K562 (cell line): Measurements from ENCODE around the gene NVL. TPM values are rescaled to one million over a fixed set of nuclear protein-coding genes. Genes with fewer than 3 reads are reported as not detected.

Experiments
- AFF4 ChIP-seq: sonication (generic); formaldehyde crosslinking; IDR thresholded peaks from 2 replicates; pipeline ENCODE4 v1.8.0; 2023; ENCODE audit warnings: mild to moderate bottlenecking, missing genetic modification reagents
- BCOR ChIP-seq: fragments of 450-650 bp; IDR thresholded peaks from 2 replicates; pipeline ENCODE4 v1.6.1; 2016
- BRCA1 ChIP-seq, 2 experiments: fragments of 450-650 bp in 1 of 2; sonication (generic) in 1 of 2; formaldehyde crosslinking in 1 of 2; IDR thresholded peaks; 2 replicates each; pipeline versions ENCODE4 v1.5.0 to v1.6.1; 2017 to 2020; ENCODE audit warnings: mild to moderate bottlenecking in 1 of 2, missing genetic modification reagents in 1 of 2
- CREM ChIP-seq: IDR thresholded peaks from 2 replicates; pipeline ENCODE4 v1.6.1; 2014; ENCODE audit warnings: antibody characterized with exemption, low read depth
- ETV1 ChIP-seq: fragments of 450-650 bp; conservative IDR thresholded peaks from 2 replicates; pipeline ENCODE4 v1.6.1; 2016; ENCODE audit warnings: missing genetic modification characterization, control low read depth, low read depth, missing compliant biosample characterization
- FOXK2 ChIP-seq, 2 experiments: fragments of 450-650 bp; IDR thresholded peaks in 1 of 2; conservative IDR thresholded peaks in 1 of 2; 2 replicates each; pipeline ENCODE4 v1.6.1; 2016; ENCODE audit warnings: low read depth in 2 of 2, mild to moderate bottlenecking in 1 of 2
- HDAC1 ChIP-seq, 2 experiments: fragments of 450-650 bp; IDR thresholded peaks; 2 replicates each; pipeline ENCODE4 v1.6.1; 2016 to 2017; ENCODE audit warnings: inconsistent platforms in 1 of 2, mild to moderate bottlenecking in 1 of 2, moderate library complexity in 1 of 2
- MAFF ChIP-seq: IDR thresholded peaks from 2 replicates; pipeline ENCODE4 v1.6.1; 2012; ENCODE audit warnings: low read length, improper control_type of control experiment
- RCOR1 ChIP-seq, 2 experiments: IDR thresholded peaks; 2 replicates each; pipeline ENCODE4 v1.6.1; 2012; ENCODE audit warnings: low read depth in 2 of 2, low read length in 2 of 2, borderline replicate concordance in 1 of 2, improper control_type of control experiment in 1 of 2
- USF2 ChIP-seq: sonication (generic); formaldehyde crosslinking; IDR thresholded peaks from 2 replicates; pipeline ENCODE4 v1.5.0; 2020; ENCODE audit warnings: missing genetic modification reagents
- ZNF318 ChIP-seq, 2 experiments: fragments of 450-650 bp; IDR thresholded peaks; 2 replicates each; pipeline ENCODE4 v1.6.1; 2016; ENCODE audit warnings: mild to moderate bottlenecking in 2 of 2, borderline replicate concordance in 1 of 2, low read depth in 1 of 2, moderate library complexity in 1 of 2
- ZNF589 ChIP-seq: fragments of 200-800 bp; sonication (Bioruptor generic); IDR thresholded peaks from 2 replicates; pipeline ENCODE4 v1.6.1; 2016; ENCODE audit warnings: low read depth, missing genetic modification characterization, missing compliant biosample characterization
- polyA plus RNA-seq, 8 experiments: library from polyadenylated mRNA; depleted of rRNA in 4 of 8; stranded (reverse) in 5 of 8; unstranded in 3 of 8; fragments of >200 nt; fragmentation: Nextera tagmentation in 2 of 8; fragmentation: Illumina TruSeq in 1 of 8; extraction: Ambion mirVana in 2 of 8; extraction: Trizol in 1 of 8; gene quantifications; 2 replicates each; pipeline versions ENCODE4 v1.2.1 to v1.2.3, GENCODE V29; 2011 to 2014; ENCODE audit warnings: inconsistent platforms in 1 of 8, missing spikeins in 1 of 8
- total RNA-seq, 7 experiments: library from RNA; depleted of rRNA in 6 of 7; stranded (reverse); fragments of >200 nt in 6 of 7; fragmentation: Illumina TruSeq in 2 of 7; extraction: Trizol in 2 of 7; gene quantifications; 2 replicates each; pipeline versions ENCODE4 v1.2.1 to v1.2.3, GENCODE V29; 2011 to 2021; ENCODE audit warnings: low replicate concordance in 1 of 7

NVL gene
- total and polyA plus RNA-seq, 9 of the 15 experiments (the other 6 are each of a cell fraction or from before 2014, with no cell fraction given), result 32.5 to 86.6 (median 62.9) TPM

GRCh38 chr1:224329842-224330753 lies at the start of gene NVL (continued):
- TF ChIP-seq ZNF318 (IDR thresholded peaks at IDR 0.05; ENCODE audit: borderline replicate concordance in 1 of 2, low read depth in 1 of 2) (0 out of 4 replicates have a peak, but pooled peaks of 1 of the 2 experiments have one; percentile 29), RCOR1 (IDR thresholded peaks at IDR 0.05; ENCODE audit: borderline replicate concordance in 1 of 2, low read depth in 2 of 2, low read length in 2 of 2) (peak in 1 of 2 experiments; percentile 86; a peak in 3 of 4 replicates), BCOR (peak; percentile 51; the same call in 1 of the 2 replicates), USF2 (CRISPR knock-in tag) (no peak), ETV1 (tag) (peak; percentile 79), MAFF (no peak), AFF4 (CRISPR knock-in tag) (no peak), BRCA1 (IDR thresholded peaks at IDR 0.05) (no peak), BRCA1 (CRISPR knock-in tag; IDR thresholded peaks at IDR 0.05) (peak; percentile 82; the same call in 1 of the 2 replicates), HDAC1 (IDR thresholded peaks at IDR 0.05) (peak in 1 of 2 experiments; percentile 74; a peak in 2 of 4 replicates), FOXK2 (conservative IDR thresholded peaks at IDR 0.05 in 1 of 2, IDR thresholded peaks at IDR 0.05 in 1 of 2; ENCODE audit: low read depth in 2 of 2) (peak; percentile 69; a peak in 3 of 4 replicates), CREM (peak; percentile 89), ZNF589 (peak; percentile 75; the same call in 1 of the 2 replicates)
